Activated T-helper 1 cell treated with anti-CD3 and anti-CD28 coated beads, Interleukin-2, amount 50 U/mL, for 16 hours (primary cell): ENCODE data around the gene ARHGAP10.
"Not testable (repeated sequence)": the region's sequence is repeated elsewhere in the genome, so short reads cannot be mapped to it uniquely, and the experiment has no call there.

Experiments used
- DNase-seq, 2 donors: peaks; one replicate each; pipeline ENCODE4 v3.0.0-alpha.2; 2020; ENCODE audit warnings: low read depth in 1 of 2, low spot score in 1 of 2

ARHGAP10 gene

DNA sequence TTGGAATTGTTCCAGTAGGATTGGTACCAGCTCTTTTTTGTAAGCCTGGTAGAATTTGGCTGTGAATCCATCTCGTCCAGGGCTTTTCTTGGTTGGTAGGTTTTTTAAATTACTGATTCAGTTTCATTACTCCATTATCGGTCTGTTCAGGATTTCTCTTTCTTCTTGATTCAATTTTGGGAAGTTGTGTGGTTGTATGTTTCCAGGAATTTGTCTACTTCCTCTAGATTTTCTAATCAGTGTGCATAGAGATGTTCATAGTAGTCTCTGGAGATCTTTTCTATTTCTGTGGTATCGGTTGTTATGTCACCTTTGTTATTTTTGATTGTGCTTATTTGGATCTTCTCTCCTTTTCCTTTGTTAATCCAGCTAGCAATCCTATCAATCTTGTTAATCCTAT lies 248.7 kb downstream of the ARHGAP10 start:
- no peak for DNase-seq

DNA sequence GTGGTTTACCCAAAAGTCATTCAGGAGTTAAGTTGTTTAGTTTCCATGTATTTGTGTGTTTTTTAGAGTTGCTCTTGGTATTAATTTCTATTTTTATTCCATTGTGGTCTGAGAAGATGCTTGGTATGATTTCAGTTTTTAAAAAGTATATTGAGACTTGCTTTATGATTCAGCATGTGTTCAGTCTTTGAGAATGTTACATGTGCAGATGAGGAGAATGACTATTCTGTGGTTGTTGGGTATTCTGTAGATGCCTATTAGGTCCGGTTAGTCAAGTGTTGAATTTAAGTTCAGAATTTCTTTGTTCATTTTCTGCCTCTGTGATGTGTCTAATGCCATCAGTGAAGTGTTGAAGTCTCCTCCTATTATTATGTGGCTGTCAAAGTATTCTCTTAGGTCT lies 249.4 kb downstream of the ARHGAP10 start:
- no peak for DNase-seq

DNA sequence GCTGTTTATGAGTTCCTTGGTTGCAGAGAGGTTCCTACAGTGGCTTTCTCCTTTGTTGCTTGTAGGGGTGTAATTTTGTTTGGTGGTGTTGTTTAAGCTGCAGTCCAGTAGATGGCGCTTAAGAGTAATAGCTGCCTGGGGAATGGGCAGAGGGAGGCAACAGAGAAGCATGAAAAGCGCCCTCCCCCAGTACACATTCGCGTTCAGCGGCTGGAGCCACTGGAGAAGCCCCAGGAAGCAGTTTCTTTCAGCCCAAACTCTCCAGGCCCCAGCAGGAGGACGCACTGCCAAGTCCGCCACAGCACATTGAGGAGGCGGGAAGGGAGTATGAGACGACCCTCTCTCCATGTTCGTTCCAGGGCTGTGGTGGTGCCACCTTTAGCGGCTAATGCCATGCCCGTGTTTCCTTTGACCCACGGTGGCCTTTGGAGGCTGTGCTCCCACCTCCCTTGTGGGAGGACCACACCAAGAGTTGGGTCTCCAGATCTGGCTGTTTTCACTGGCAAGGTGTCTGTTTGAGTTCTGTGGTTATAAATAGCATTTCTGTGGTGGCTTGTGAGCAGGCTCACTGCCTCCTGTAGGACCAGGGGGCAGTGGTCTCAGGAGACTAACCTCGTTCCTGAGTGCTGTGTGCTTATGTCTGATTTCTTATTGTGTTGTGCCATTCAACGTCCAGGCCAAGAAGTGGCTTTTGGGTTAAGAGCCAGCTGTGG lies 252.3 kb downstream of the ARHGAP10 start:
- no peak for DNase-seq

GRCh38 chr4:147984778-147985138 lies 252.9 kb downstream of the ARHGAP10 start:
- no peak for DNase-seq

GRCh38 chr4:147985376-147985775 lies 253.5 kb downstream of the ARHGAP10 start:
- DNase-seq, result no peak

DNA sequence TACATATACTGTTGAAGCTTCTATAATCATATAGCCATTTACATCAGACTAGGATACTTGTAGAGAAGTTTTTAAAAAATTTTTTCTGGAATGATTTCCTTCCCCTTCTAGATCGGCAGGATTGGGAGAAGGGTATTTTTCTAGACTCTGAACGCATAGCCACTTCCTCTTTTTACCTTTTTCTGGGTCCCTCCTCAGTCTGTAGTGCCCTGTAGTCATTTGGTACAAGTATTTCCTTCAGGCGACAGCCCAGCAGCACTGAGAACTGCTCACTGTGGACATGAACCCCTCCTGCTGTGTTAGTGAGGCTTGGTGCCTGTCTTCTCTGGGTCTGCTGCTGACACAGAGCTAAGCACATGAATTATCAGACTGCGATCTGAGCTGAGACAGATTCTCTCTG lies 255.4 kb downstream of the ARHGAP10 start:
- no peak for DNase-seq

- DNase-seq, result no peak
Observed at GRCh38 chr4:147991543-147992283, 259.8 kb downstream of the ARHGAP10 start.

GRCh38 chr4:147994076-147994475 lies 262.2 kb downstream of the ARHGAP10 start:
- DNase-seq, result no peak

DNA sequence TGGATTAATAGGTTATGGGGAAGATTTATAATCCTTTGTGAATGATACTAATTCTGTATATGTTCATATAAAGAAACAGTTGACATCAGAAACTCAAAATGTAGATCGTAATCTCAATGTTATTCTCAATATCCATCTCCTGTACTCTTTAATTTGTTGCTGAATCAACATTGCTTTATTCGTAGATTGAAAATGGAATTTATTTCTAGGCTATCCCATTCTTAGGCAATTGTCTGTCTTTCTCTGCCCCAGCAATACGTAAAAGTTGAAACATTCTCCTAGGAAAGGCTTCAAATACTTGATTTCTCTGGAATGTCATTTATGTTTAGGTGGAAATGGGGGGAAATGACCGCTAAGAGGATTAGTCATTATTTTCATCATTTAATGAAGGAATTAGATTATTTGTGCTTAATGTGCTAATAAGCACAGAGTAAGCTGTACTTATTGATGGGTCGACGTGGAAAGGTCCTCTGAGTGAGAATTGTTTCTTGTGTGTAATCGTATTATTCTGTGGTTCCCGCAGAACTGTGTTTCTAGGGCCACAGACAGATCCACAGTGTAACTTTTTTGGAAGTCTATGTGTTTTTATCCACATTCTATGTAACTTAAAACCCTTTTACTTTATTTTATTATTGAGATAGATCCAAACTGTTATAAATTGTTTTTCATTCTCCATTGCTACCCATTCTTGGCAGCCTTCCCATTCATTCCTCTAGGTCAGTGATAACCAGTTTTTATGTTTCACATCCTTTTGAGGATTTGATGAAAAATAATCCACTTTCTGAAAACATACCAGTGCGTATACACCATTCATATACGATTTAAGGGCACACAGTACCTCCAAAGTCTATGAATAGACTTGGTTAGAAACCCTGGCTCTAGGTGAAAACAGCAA lies 262.9 kb downstream of the ARHGAP10 start:
- no peak for DNase-seq

GRCh38 chr4:147996859-147997258 lies 265.0 kb downstream of the ARHGAP10 start:
- no peak for DNase-seq

DNA sequence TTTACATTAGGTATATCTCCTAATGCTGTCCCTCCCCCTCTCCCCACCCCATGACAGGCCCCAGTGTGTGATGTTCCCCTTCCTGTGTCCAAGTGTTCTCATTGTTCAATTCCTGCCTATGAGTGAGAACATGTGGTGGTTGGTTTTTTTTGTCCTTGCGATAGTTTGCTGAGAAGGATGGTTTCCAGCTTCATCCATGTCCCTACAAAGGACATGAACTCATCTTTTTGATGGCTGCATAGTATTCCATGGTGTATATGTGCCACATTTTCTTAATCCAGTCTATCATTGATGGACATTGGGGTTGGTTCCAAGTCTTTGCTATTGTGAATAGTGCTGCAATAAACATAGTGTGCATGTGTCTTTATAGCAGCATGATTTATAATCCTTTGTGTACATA lies 268.1 kb downstream of the ARHGAP10 start:
- not testable (repeated sequence) for DNase-seq

DNA sequence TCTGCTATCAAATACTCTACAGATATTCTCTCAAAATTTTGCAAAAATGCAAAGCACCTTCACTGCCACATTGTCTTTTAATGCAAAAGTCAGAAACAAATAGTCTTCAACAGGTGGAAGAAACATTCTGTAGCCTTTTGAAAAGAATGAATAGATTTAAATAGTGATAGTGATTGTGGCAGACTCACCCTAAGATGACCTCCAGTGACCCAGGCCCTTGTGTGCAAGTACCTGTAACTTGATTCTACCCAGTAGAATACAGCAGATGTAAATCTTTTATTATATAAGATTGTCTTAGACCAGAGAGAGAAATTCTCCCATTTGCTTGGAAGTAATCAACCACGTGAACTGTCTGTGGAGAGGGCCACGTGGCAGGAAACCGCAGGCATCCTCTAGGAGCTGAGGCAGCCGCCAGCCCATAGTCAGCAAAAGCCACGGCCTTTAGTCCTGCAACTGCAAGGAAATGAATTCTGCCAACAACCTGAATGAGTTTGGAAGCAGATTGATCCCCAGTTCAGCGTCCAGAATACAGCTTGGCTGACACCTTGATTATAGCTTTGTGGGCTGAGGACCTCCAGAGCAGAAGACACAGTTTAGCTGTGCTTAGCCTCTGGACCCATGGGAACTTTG lies 272.5 kb downstream of the ARHGAP10 start:
- DNase-seq, result no peak

DNA sequence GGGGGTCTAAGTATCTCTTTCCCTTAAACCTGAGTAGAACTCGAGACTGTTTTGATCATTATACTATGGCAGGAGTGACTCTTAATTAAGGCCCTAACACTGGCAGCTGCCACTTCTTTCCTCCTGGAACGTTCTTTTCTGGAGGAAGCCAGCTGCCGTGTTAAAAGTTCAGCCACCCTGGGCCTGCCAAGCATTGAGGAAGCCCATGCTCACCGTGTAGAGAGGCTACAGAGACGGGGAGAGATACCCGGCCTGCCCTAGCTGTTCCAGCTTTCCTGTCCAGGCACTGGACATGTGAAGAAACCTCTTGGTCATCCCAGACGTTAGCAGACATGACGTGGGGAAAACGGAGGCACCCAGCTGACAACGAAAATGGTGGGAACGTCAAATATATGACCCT lies 274.1 kb downstream of the ARHGAP10 start:
- no peak for DNase-seq

GRCh38 chr4:148007314-148007760 lies 275.4 kb downstream of the ARHGAP10 start:
- DNase-seq, result no peak

- no peak for DNase-seq
Observed at GRCh38 chr4:148007792-148008191, 275.9 kb downstream of the ARHGAP10 start.

- DNase-seq, result no peak
Observed at GRCh38 chr4:148015058-148015457, 283.2 kb downstream of the ARHGAP10 start.

GRCh38 chr4:148015468-148015867 lies 283.6 kb downstream of the ARHGAP10 start:
- DNase-seq, result no peak

DNA sequence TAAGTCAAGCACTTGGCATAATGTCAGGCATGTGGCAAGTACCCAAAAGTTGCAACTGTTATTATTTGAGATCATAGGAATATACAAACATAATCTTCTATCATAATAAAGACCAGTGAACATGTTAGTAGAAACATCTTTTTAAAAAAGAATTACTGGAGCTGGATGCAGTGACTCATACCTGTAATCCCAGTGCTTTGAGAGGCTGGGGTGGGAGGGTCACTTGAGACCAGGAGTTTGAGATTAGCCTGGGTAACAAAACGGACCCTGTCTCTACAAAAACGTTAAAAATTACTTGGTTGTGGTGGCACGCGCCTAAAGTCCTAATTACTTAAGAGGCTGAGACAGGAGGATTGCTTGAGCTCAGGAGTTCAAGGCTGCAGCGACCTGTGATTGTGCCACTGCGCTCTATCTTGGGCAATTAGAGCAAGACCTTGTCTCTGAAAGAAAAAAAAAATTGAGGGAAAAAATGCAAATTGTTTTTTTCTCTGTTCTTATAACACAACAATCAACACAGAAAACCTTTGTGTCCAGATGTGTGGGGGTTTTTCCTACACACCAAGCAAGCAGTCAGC lies 284.3 kb downstream of the ARHGAP10 start:
- no peak for DNase-seq

- DNase-seq, result no peak
Observed at GRCh38 chr4:148017801-148018200, 285.9 kb downstream of the ARHGAP10 start.

- no peak for DNase-seq
Observed at GRCh38 chr4:148021686-148022085, 289.8 kb downstream of the ARHGAP10 start.

- no peak for DNase-seq
Observed at GRCh38 chr4:148022975-148023374, 291.1 kb downstream of the ARHGAP10 start.
